H1 (cell line): Measurements from ENCODE around the gene HS3ST3B1. TPM values are rescaled to one million over a fixed set of nuclear protein-coding genes. Genes with fewer than 3 reads are reported as not detected.

Source experiments
- CREB1 ChIP-seq: IDR thresholded peaks from 2 replicates; pipeline ENCODE4 v1.6.1; 2012; ENCODE audit warnings: inconsistent platforms
- EZH2 ChIP-seq: fragments of 200-600 bp; sonication (generic); IDR thresholded peaks from 2 replicates; pipeline ENCODE4 v1.7.1; 2012; ENCODE audit warnings: low read depth, mild to moderate bottlenecking, moderate library complexity, low read length, inconsistent platforms; ENCODE audit not compliant: severe bottlenecking
- FOSL1 ChIP-seq: IDR thresholded peaks from 2 replicates; pipeline ENCODE4 v1.6.1; 2011; ENCODE audit warnings: mild to moderate bottlenecking, low read depth, low read length, moderate library complexity; ENCODE audit not compliant: insufficient read depth
- HDAC2 ChIP-seq, 2 experiments: fragments of 300-600 bp in 1 of 2; sonication (generic) in 1 of 2; IDR thresholded peaks; 2 replicates each; pipeline ENCODE4 v1.6.1; 2011 to 2012; ENCODE audit warnings: low read depth in 2 of 2, low read length in 2 of 2, mild to moderate bottlenecking in 2 of 2, moderate library complexity in 2 of 2, borderline replicate concordance in 1 of 2, inconsistent platforms in 1 of 2
- KDM1A ChIP-seq: fragments of 200-600, 300-600 bp; sonication (generic); IDR thresholded peaks from 2 replicates; pipeline ENCODE4 v1.7.1; 2016; ENCODE audit warnings: mild to moderate bottlenecking, low read length, borderline replicate concordance
- POLR2A ChIP-seq, 2 experiments: IDR thresholded peaks; 1 replicate in 1 of 2; 2 replicates in 1 of 2; pipeline ENCODE4 v1.6.1; 2011; ENCODE audit warnings: low read depth in 2 of 2, low read length in 2 of 2, mild to moderate bottlenecking in 2 of 2; ENCODE audit errors: control extremely low read depth in 1 of 2
- TBP ChIP-seq: IDR thresholded peaks from 2 replicates; pipeline ENCODE4 v1.6.1; 2011; ENCODE audit warnings: low read depth, low read length, improper control_type of control experiment
- TEAD4 ChIP-seq: IDR thresholded peaks from 2 replicates; pipeline ENCODE4 v1.6.1; 2012; ENCODE audit warnings: low read depth, low read length, inconsistent platforms, mixed read lengths
- polyA plus RNA-seq, 7 experiments: library from polyadenylated mRNA; depleted of rRNA in 3 of 7; stranded (reverse) in 5 of 7; unstranded in 2 of 7; fragments of >200 nt in 5 of 7; fragments of 200-250 nt in 2 of 7; gene quantifications; 1 replicate in 5 of 7; 2 replicates in 1 of 7; 4 replicates in 1 of 7; pipeline versions ENCODE4 v1.2.1 to v1.2.3, GENCODE V29; 2011 to 2013; ENCODE audit warnings: missing spikeins in 2 of 7, mixed read lengths in 2 of 7
- total RNA-seq: library from RNA; stranded (reverse); fragmentation: NEBNext Ultra II Directional; extraction: Animal tissue kit (Norgen Biotek cat#: 25700); gene quantifications from 2 replicates; pipeline ENCODE4 v1.2.1, GENCODE V29; 2021
- TF ChIP-seq, protein P1 (sequence below): fragments of 300-600 bp; sonication (generic); IDR thresholded peaks from 2 replicates; pipeline ENCODE4 v1.7.1; 2012; ENCODE audit warnings: low read length, moderate library complexity, mild to moderate bottlenecking, inconsistent platforms; ENCODE audit not compliant: insufficient replicate concordance
- TF ChIP-seq, protein P2 (sequence below): IDR thresholded peaks from 2 replicates; pipeline ENCODE4 v1.6.1; 2012; ENCODE audit warnings: inconsistent platforms

Gene HS3ST3B1
- total and polyA plus RNA-seq, 2 of the 8 experiments (the other 6 are each of a cell fraction or from before 2014, with no cell fraction given): 4.7 to 14.4 TPM

GRCh38 chr17:14302431-14303099, 1.7 kb downstream of the HS3ST3B1 start (continued):
- TF ChIP-seq, protein P1, sequence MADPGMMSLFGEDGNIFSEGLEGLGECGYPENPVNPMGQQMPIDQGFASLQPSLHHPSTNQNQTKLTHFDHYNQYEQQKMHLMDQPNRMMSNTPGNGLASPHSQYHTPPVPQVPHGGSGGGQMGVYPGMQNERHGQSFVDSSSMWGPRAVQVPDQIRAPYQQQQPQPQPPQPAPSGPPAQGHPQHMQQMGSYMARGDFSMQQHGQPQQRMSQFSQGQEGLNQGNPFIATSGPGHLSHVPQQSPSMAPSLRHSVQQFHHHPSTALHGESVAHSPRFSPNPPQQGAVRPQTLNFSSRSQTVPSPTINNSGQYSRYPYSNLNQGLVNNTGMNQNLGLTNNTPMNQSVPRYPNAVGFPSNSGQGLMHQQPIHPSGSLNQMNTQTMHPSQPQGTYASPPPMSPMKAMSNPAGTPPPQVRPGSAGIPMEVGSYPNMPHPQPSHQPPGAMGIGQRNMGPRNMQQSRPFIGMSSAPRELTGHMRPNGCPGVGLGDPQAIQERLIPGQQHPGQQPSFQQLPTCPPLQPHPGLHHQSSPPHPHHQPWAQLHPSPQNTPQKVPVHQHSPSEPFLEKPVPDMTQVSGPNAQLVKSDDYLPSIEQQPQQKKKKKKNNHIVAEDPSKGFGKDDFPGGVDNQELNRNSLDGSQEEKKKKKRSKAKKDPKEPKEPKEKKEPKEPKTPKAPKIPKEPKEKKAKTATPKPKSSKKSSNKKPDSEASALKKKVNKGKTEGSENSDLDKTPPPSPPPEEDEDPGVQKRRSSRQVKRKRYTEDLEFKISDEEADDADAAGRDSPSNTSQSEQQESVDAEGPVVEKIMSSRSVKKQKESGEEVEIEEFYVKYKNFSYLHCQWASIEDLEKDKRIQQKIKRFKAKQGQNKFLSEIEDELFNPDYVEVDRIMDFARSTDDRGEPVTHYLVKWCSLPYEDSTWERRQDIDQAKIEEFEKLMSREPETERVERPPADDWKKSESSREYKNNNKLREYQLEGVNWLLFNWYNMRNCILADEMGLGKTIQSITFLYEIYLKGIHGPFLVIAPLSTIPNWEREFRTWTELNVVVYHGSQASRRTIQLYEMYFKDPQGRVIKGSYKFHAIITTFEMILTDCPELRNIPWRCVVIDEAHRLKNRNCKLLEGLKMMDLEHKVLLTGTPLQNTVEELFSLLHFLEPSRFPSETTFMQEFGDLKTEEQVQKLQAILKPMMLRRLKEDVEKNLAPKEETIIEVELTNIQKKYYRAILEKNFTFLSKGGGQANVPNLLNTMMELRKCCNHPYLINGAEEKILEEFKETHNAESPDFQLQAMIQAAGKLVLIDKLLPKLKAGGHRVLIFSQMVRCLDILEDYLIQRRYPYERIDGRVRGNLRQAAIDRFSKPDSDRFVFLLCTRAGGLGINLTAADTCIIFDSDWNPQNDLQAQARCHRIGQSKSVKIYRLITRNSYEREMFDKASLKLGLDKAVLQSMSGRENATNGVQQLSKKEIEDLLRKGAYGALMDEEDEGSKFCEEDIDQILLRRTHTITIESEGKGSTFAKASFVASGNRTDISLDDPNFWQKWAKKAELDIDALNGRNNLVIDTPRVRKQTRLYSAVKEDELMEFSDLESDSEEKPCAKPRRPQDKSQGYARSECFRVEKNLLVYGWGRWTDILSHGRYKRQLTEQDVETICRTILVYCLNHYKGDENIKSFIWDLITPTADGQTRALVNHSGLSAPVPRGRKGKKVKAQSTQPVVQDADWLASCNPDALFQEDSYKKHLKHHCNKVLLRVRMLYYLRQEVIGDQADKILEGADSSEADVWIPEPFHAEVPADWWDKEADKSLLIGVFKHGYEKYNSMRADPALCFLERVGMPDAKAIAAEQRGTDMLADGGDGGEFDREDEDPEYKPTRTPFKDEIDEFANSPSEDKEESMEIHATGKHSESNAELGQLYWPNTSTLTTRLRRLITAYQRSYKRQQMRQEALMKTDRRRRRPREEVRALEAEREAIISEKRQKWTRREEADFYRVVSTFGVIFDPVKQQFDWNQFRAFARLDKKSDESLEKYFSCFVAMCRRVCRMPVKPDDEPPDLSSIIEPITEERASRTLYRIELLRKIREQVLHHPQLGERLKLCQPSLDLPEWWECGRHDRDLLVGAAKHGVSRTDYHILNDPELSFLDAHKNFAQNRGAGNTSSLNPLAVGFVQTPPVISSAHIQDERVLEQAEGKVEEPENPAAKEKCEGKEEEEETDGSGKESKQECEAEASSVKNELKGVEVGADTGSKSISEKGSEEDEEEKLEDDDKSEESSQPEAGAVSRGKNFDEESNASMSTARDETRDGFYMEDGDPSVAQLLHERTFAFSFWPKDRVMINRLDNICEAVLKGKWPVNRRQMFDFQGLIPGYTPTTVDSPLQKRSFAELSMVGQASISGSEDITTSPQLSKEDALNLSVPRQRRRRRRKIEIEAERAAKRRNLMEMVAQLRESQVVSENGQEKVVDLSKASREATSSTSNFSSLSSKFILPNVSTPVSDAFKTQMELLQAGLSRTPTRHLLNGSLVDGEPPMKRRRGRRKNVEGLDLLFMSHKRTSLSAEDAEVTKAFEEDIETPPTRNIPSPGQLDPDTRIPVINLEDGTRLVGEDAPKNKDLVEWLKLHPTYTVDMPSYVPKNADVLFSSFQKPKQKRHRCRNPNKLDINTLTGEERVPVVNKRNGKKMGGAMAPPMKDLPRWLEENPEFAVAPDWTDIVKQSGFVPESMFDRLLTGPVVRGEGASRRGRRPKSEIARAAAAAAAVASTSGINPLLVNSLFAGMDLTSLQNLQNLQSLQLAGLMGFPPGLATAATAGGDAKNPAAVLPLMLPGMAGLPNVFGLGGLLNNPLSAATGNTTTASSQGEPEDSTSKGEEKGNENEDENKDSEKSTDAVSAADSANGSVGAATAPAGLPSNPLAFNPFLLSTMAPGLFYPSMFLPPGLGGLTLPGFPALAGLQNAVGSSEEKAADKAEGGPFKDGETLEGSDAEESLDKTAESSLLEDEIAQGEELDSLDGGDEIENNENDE: no peak
- TF ChIP-seq KDM1A: no peak
- TF ChIP-seq, protein P2, sequence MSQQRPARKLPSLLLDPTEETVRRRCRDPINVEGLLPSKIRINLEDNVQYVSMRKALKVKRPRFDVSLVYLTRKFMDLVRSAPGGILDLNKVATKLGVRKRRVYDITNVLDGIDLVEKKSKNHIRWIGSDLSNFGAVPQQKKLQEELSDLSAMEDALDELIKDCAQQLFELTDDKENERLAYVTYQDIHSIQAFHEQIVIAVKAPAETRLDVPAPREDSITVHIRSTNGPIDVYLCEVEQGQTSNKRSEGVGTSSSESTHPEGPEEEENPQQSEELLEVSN: peak; percentile 18; the same call in 1 of the 2 replicates
- TF ChIP-seq POLR2A (IDR thresholded peaks at IDR 0.05; ENCODE audit: control extremely low read depth in 1 of 2, low read depth in 2 of 2, low read length in 2 of 2): peak in 1 of 2 experiments; percentile 42; a peak in 2 of 3 replicates
- TF ChIP-seq FOSL1: no peak
- TF ChIP-seq TBP: peak; percentile 33; the same call in 1 of the 2 replicates
- TF ChIP-seq EZH2: no peak
- no peak for TF ChIP-seq CREB1
- no peak for TF ChIP-seq HDAC2 (IDR thresholded peaks at IDR 0.05; ENCODE audit: borderline replicate concordance in 1 of 2, low read depth in 2 of 2, low read length in 2 of 2)
- TF ChIP-seq TEAD4: no peak
